Measurements from ENCODE around the gene LRMDA.

LRMDA gene

GRCh38 chr10:75974080-75974479, 542.7 kb downstream of the LRMDA start:
- H3K27ac ChIP-seq, result no peak overlapping the region
- H3K27me3 ChIP-seq (ENCODE audit: insufficient read depth, low read depth, severe bottlenecking), result no peaks in the 10 kb centered on the region
- no peak for TF ChIP-seq CTCF (IDR thresholded peaks at IDR 0.05; ENCODE audit: low read depth, low read length)
- no peak overlapping the region for H3K4me3 ChIP-seq (ENCODE audit: low read depth, low read length)
- H3K36me3 ChIP-seq, result no peaks in the 10 kb centered on the region
- DNase-seq, result no peak
- H3K9me3 ChIP-seq (ENCODE audit: severe bottlenecking), result no peaks in the 10 kb centered on the region

DNA sequence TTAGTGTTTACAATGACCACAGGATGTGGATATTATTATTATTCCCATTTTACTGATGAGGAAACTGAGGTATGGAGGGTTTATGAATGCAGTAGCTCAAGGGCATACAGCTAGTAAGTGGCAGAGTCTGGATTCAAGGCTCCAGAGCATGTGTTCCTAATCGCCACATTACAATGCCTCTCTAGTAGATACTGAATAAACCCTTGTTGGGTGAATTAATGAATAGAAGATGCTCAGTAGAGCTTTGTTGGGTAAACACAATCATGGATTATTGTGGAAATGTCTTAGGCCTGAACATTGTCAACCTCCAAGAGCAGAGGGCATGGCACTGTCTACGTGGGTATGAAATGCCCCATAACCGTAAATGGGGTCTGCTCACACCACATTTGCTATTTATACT, 545.3 kb downstream of the LRMDA start:
- Histone ChIP-seq H3K4me3 (ENCODE audit: low read depth, low read length) (no peak overlapping the region), H3K27me3 (ENCODE audit: insufficient read depth, low read depth, severe bottlenecking) (no peaks in the 10 kb centered on the region), H3K27ac (no peak overlapping the region), H3K9me3 (ENCODE audit: severe bottlenecking) (no peaks in the 10 kb centered on the region), H3K36me3 (no peaks in the 10 kb centered on the region)
- no peak for DNase-seq
- TF ChIP-seq CTCF (IDR thresholded peaks at IDR 0.05; ENCODE audit: low read depth, low read length), result no peak

DNA sequence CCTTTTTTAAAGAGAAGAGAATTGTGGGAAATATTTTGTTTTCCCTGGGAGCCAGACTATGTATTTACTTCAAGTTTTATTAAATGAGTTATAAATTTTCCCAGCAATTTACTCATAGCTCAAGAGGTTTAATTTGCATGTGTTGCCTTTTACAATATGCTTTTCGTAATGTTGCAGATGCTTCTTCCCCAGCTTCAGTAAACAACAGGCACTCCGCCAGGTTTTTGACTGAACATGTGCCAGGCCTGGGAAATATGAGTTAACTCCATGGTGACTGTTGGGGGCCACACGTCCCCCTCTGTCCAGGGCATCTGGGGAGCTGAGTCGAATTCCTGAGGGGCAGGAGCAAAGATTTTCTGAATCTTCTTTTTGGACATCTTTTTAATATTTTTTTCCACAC, 545.7 kb downstream of the LRMDA start:
- Histone ChIP-seq H3K9me3 (ENCODE audit: severe bottlenecking) (no peaks in the 10 kb centered on the region), H3K36me3 (no peaks in the 10 kb centered on the region), H3K27me3 (ENCODE audit: insufficient read depth, low read depth, severe bottlenecking) (no peaks in the 10 kb centered on the region), H3K4me3 (ENCODE audit: low read depth, low read length) (no peak overlapping the region), H3K27ac (no peak overlapping the region)
- no peak for TF ChIP-seq CTCF (IDR thresholded peaks at IDR 0.05; ENCODE audit: low read depth, low read length)
- no peak for DNase-seq

DNA sequence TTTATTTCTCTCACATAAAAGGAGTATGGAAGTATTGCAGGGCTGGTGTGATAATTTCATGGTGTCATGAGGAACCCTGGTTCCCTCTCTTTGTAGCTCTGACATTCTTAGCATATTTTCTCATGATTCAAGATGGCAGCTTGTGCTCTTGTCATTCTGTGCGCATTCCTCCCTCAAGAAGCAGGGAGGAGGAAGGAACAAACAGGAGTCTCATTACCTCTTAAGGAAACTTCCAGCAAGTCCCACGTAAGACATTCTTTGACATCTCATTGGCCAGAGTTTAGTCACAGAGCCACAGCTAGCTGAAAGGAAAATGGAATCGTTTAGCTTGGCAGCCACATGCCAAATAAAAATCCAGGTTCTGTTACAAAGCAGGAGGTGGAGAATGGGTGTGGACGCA, 546.8 kb downstream of the LRMDA start:
- no peak for TF ChIP-seq CTCF (IDR thresholded peaks at IDR 0.05; ENCODE audit: low read depth, low read length)
- no peak for DNase-seq
- Histone ChIP-seq H3K27me3 (ENCODE audit: insufficient read depth, low read depth, severe bottlenecking) (no peaks in the 10 kb centered on the region), H3K36me3 (no peaks in the 10 kb centered on the region), H3K9me3 (ENCODE audit: severe bottlenecking) (no peaks in the 10 kb centered on the region), H3K4me3 (ENCODE audit: low read depth, low read length) (no peak overlapping the region), H3K27ac (no peak overlapping the region)

GRCh38 chr10:75980419-75981002, 549.1 kb downstream of the LRMDA start:
- no peak for DNase-seq
- no peaks in the 10 kb centered on the region for H3K36me3 ChIP-seq
- no peaks in the 10 kb centered on the region for H3K27me3 ChIP-seq (ENCODE audit: insufficient read depth, low read depth, severe bottlenecking)
- no peak overlapping the region for H3K4me3 ChIP-seq (ENCODE audit: low read depth, low read length)
- no peaks in the 10 kb centered on the region for H3K9me3 ChIP-seq (ENCODE audit: severe bottlenecking)
- no peak for TF ChIP-seq CTCF (IDR thresholded peaks at IDR 0.05; ENCODE audit: low read depth, low read length)
- no peak overlapping the region for H3K27ac ChIP-seq

Measured in WERI-Rb-1 (cell line).